Naive B cell (primary cell): ENCODE results near the gene TM9SF2. TPM values are rescaled to one million over a fixed set of nuclear protein-coding genes. Genes with fewer than 3 reads are reported as not detected.
"Not testable (repeated sequence)": the region's sequence is repeated elsewhere in the genome, so short reads cannot be mapped to it uniquely, and the experiment has no call there.

Source experiments
- ATAC-seq, 2 donors: fragments of 150-1000 bp; cut with Tn5 transposase; 2 replicates each; pipeline ENCODE4 v1.10.0; 2021; ENCODE audit warnings: low read depth in 2 of 2, mild to moderate bottlenecking in 2 of 2, moderate library complexity in 2 of 2
- DNase-seq: peaks from one replicate; pipeline ENCODE4 v3.0.0; 2022
- H3K27ac Mint-ChIP-seq, 6 donors: one replicate each; pipeline ENCODE4 v1.8.0; 2020 to 2022; ENCODE audit warnings: mild to moderate bottlenecking in 6 of 6, mixed read lengths in 6 of 6, moderate library complexity in 5 of 6, inconsistent platforms in 2 of 6
- H3K27me3 Mint-ChIP-seq, 3 donors: one replicate each; pipeline ENCODE4 v1.8.0; 2021 to 2022; ENCODE audit warnings: mixed read lengths in 3 of 3, mild to moderate bottlenecking in 1 of 3
- H3K36me3 Mint-ChIP-seq, 2 donors: one replicate each; pipeline ENCODE4 v1.8.0; 2020 to 2022; ENCODE audit warnings: mixed read lengths in 2 of 2, inconsistent platforms in 1 of 2, mild to moderate bottlenecking in 1 of 2
- H3K4me1 Mint-ChIP-seq, 3 donors: one replicate each; pipeline ENCODE4 v1.8.0; 2020 to 2022; ENCODE audit warnings: mixed read lengths in 3 of 3, inconsistent platforms in 1 of 3, mild to moderate bottlenecking in 1 of 3, moderate library complexity in 1 of 3
- H3K4me3 Mint-ChIP-seq, 8 donors: one replicate each; pipeline ENCODE4 v1.8.0; 2020 to 2022; ENCODE audit warnings: mild to moderate bottlenecking in 8 of 8, mixed read lengths in 8 of 8, moderate library complexity in 8 of 8, inconsistent platforms in 2 of 8
- H3K9me3 Mint-ChIP-seq, 7 donors: one replicate each; pipeline ENCODE4 v1.8.0; 2020 to 2022; ENCODE audit warnings: mixed read lengths in 7 of 7, mild to moderate bottlenecking in 5 of 7, inconsistent platforms in 2 of 7, moderate library complexity in 1 of 7
- polyA plus RNA-seq, 6 donors: library from polyadenylated mRNA; unstranded; fragments of 300-500 nt; fragmentation: Illumina TruSeq; gene quantifications; one replicate each; pipeline ENCODE4 v1.2.3, GENCODE V29; 2021; ENCODE audit warnings: low read depth in 6 of 6

TM9SF2 gene, protein sequence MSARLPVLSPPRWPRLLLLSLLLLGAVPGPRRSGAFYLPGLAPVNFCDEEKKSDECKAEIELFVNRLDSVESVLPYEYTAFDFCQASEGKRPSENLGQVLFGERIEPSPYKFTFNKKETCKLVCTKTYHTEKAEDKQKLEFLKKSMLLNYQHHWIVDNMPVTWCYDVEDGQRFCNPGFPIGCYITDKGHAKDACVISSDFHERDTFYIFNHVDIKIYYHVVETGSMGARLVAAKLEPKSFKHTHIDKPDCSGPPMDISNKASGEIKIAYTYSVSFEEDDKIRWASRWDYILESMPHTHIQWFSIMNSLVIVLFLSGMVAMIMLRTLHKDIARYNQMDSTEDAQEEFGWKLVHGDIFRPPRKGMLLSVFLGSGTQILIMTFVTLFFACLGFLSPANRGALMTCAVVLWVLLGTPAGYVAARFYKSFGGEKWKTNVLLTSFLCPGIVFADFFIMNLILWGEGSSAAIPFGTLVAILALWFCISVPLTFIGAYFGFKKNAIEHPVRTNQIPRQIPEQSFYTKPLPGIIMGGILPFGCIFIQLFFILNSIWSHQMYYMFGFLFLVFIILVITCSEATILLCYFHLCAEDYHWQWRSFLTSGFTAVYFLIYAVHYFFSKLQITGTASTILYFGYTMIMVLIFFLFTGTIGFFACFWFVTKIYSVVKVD
- 100 to 1,000 TPM in 1 of 6 donors, 10 to 100 TPM in 5; 60.7 to 140 (median 67.0) TPM for polyA plus RNA-seq

DNA sequence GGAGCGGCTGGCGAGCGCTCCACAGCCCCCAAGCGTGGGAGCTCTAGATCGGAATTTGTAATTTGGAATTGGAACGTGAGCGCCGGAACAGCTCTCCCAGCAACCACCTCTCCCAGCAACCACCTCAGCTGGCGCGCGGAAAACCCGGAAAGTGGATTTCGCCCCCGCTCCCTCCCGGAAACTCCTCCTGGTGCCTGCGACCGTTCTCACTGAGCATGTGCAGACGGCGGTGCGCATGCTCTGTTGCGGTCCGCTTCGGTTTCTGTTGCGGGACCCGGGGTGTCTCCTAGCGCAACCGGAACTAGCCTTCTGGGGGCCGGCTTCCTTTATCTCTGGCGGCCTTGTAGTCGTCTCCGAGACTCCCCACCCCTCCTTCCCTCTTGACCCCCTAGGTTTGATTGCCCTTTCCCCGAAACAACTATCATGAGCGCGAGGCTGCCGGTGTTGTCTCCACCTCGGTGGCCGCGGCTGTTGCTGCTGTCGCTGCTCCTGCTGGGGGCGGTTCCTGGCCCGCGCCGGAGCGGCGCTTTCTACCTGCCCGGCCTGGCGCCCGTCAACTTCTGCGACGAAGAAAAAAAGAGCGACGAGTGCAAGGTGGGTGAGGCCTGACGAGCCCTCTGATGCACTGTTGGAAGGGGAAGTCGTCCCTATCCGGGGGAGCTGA lies at the start of gene TM9SF2:
Gene TM9SF2 (plus strand): TSS at position 289 of the 664 bp plus-strand sequence. CDS start 135 bp downstream, at position 424.
- peak; percentile 59 to 62 for ATAC-seq
- Mint-ChIP-seq H3K9me3 (peaks cover 0 to 6% (median 0%) of the 10 kb centered on the region in 7 donors), H3K4me3 (peak within 1 kb of the TSS; percentile 97 to 100 (median 98)), H3K27me3 (no peaks in the 10 kb centered on the region), H3K36me3 (no peaks in the 10 kb centered on the region), H3K27ac (peak within 1 kb of the TSS; percentile 98 to 99 (median 98)), H3K4me1 (peaks cover 56 to 87% (median 68%) of the 10 kb centered on the region in 3 donors)
- DNase-seq = peak; percentile 96

DNA sequence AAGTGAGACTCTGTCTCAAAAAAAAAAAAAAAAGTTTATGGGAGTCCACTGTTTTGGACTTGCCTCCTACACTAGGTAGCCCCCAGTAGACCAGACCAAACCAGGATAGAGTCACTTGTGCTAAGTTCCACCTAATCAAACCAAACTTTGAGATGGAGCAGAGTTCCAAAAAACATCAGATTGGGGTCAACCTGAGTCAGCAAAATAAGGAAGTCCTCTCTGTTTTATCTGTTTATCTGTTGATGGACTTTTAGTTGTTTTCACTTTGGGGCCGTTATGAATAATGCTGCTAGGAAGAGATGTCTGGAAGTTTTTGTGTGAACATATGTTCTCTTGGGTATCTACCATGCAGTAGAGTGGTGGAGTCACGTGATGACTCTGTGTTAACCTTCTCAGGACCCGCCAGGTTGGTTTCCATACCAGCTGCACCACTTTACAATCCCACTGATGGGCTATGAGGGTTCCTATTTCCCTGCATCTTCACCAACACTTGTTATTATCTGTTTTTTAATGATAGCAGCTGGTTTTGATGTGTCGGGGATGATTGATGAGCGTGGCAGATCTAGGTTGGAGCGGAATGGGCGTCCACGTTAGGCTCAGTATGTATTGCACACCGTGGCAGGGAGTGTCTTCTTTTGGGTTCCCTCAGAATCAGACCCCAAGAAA lies 46.6 kb upstream of the TM9SF2 start:
- Mint-ChIP-seq H3K4me3 (no peak overlapping the region), H3K4me1 (no peaks in the 10 kb centered on the region), H3K27me3 (no peaks in the 10 kb centered on the region), H3K27ac (no peak overlapping the region), H3K9me3 (peaks cover 5 to 11% (median 7%) of the 10 kb centered on the region in 7 donors), H3K36me3 (peaks cover 6 to 8% of the 10 kb centered on the region in 2 donors)
- DNase-seq (no peak), ATAC-seq (no peak)

DNA sequence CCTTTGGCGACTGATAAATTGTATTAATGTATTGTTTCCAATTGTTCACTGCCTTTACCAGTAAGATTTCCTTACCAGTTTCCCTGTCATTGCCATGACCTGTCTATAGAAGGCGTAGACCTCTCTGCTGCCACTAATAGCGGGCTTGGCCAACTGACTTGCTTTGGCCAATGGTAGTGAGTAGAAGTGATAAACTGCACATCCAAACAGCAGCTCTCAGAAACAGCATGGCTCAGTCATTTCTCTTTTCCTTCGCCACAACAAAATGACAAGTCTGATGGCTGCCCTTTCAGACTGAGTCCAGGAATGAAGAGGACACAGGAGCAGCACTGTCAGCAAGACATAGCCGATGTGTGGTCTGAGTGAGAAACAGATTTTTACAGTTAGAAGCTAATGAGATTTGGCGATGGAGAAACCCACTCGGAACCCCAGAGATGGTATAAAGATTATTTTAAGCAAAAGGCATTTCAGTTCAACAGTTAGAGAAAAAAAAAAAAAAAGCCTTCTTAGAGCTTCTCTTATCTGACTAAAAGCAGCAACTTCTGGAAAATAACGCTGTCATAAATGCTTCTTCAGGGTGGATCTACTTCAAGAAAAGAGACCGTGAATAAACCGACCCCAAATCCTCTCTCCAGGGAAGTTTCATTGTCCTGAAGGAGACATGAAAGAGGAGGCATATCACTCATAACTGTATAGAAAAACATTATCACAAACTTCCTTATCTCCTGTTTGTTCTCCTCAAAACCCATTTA lies 42.0 kb upstream of the TM9SF2 start:
- H3K36me3 Mint-ChIP-seq = peaks cover 6 to 8% of the 10 kb centered on the region in 2 donors
- H3K27me3 Mint-ChIP-seq = no peaks in the 10 kb centered on the region
- ATAC-seq = no peak
- no peak overlapping the region for H3K27ac Mint-ChIP-seq
- H3K9me3 Mint-ChIP-seq = peaks cover 5 to 11% (median 7%) of the 10 kb centered on the region in 7 donors
- peaks cover 6 to 17% (median 12%) of the 10 kb centered on the region in 3 donors for H3K4me1 Mint-ChIP-seq
- H3K4me3 Mint-ChIP-seq = no peak overlapping the region
- no peak for DNase-seq

DNA sequence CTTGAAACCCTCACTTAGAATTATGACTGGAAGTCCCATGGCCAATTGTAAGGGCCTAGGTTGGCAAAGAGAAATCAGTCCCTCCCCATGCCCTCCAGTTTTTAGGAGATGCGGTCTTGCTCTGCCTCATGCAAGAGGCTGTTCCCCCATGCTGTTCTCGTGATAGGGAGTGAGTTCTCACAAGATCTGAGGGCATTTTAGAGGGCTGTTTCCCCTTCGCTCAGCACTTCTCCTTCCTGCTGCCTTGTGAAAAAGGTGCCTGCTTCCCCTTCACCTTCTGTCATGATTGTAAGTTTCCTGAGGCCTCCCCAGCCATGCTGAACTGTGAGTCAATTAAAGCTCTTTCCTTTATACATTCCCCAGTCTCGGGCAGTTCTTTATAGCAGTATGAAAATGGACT lies 40.5 kb upstream of the TM9SF2 start:
- H3K27me3 Mint-ChIP-seq, H3K9me3 Mint-ChIP-seq: not testable (repeated sequence)
- ATAC-seq = peak in 1 of 2 donors; percentile 51

DNA sequence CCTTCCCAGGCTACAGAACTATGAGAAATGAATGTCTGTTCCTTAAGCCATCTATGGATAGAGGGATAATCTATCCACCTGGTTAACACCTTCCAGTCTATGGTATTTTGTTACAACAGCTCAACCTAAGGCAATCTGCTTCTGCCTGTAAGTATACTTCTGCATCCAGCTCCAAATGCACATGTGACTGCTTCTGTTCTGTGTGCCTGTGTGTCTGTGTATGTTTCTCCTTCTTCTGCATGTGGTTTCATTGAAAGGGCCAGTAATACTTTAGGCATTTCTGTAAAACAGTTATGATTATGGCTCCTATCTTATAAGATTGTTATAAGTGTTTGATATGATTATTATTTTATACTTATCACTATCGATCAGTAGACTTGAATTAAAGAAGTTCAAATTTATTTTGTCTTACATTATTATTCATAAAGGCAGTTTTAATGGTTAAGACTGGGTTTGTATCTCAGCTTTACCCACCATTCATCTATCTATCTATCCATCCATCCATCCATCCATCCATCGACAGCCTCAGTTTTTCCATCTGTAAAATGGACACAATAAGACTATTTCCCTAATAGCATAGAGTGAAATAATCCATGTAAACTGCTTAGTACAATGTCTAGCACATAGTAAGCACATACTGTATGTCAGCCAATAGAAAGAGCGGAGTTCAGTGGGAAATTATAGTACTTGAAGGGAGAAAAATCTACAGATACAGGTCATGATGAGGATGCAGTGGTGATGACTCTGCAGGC lies 37.5 kb upstream of the TM9SF2 start:
- peaks cover 0 to 3% (median 2%) of the 10 kb centered on the region in 3 donors for H3K27me3 Mint-ChIP-seq
- DNase-seq (no peak), ATAC-seq (no peak)
- no peaks in the 10 kb centered on the region for H3K36me3 Mint-ChIP-seq
- H3K4me1 Mint-ChIP-seq = peaks cover 15 to 30% (median 24%) of the 10 kb centered on the region in 3 donors
- H3K27ac Mint-ChIP-seq = peak overlapping the region in 4 of 6 donors; percentile 70 to 95 (median 86)
- H3K4me3 Mint-ChIP-seq = peak overlapping the region in 3 of 8 donors; percentile 36 to 76 (median 71)
- no peaks in the 10 kb centered on the region for H3K9me3 Mint-ChIP-seq

More for the DNA sequence above, 40.5 kb upstream of the TM9SF2 start:
- Mint-ChIP-seq H3K27ac (peak overlapping the region in 5 of 6 donors; percentile 41 to 87 (median 80)), H3K4me1 (peaks cover 15 to 30% (median 24%) of the 10 kb centered on the region in 3 donors)
- not testable (repeated sequence) for DNase-seq, H3K36me3 Mint-ChIP-seq, H3K4me3 Mint-ChIP-seq

DNA sequence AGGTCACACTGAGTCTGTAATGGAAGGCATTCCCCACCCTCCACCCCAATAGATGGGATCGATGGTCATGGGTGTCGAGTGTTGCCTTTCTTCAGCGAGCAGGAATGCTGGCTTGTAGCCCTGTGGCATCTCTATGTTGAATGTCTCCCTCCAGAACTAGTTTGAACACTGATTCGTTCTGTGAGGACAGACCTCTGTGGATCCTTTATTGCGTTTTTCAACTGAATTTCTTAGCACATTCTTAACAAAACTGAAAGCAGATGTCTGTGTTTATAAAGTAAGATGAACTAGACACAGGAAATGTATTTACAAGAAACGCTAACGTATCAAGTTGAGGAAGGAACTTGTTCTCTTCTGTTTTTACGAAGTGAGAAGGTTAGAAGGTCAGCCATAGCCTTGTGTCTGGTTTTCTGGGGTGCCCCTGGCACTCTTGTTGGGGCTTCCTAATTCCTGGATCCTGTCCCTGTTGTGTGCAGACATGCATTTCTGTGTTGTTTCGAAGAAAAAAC lies 36.8 kb upstream of the TM9SF2 start:
- Mint-ChIP-seq H3K4me1 (peaks cover 15 to 30% (median 24%) of the 10 kb centered on the region in 3 donors), H3K9me3 (no peaks in the 10 kb centered on the region), H3K27me3 (peaks cover 4 to 10% (median 9%) of the 10 kb centered on the region in 3 donors), H3K27ac (peak overlapping the region; percentile 70 to 95 (median 88)), H3K4me3 (peak overlapping the region in 5 of 8 donors; percentile 26 to 80 (median 71)), H3K36me3 (no peaks in the 10 kb centered on the region)
- ATAC-seq (peak; percentile 41 to 59), DNase-seq (peak; percentile 7)

DNA sequence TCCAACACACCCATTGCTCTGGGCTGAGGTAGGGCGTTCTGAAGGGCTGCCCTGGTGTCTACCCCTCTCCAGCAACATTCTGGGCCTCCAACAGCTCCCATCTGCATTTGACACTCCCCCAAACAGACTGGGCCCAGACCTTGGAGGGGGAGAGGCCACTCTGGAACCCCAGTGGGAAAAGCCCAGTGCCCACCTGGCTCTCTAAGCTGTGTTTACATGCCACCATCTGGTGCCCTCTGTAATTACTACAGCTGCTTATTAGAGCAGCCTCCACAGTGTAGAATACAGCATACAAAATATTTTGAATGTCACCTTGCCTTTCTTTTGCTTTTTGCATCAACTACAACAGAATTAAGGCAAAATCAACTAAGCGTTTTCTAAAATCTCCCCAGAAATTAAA lies 35.8 kb upstream of the TM9SF2 start:
- Mint-ChIP-seq H3K36me3 (no peaks in the 10 kb centered on the region), H3K9me3 (no peaks in the 10 kb centered on the region), H3K27ac (peak overlapping the region in 5 of 6 donors; percentile 60 to 95 (median 82)), H3K27me3 (peaks cover 4 to 11% (median 9%) of the 10 kb centered on the region in 3 donors), H3K4me3 (peak overlapping the region in 3 of 8 donors; percentile 76 to 80 (median 78)), H3K4me1 (peaks cover 15 to 28% (median 24%) of the 10 kb centered on the region in 3 donors)
- ATAC-seq (no peak), DNase-seq (no peak)

DNA sequence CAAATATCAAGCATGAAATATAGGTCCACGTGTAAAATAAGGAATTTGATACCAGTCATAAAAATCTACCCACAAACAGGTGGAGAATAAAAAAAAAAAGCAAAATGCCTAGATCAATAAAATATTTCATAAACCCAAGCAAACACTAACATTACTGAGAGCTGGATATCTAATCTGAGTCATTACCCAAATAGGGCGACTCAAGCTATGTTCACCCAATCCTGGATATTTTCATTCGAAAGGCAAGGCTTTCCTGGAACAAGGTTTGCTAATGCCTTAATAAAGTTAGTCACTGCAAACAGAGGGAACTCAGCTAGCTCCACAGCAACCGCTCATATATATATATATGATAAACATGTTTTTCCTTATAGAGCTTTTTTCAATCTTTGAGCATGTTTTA lies 33.5 kb upstream of the TM9SF2 start:
- Mint-ChIP-seq H3K27me3 (peaks cover 4 to 21% (median 15%) of the 10 kb centered on the region in 3 donors), H3K27ac (no peak overlapping the region), H3K4me1 (peaks cover 9 to 18% (median 16%) of the 10 kb centered on the region in 3 donors), H3K36me3 (no peaks in the 10 kb centered on the region), H3K9me3 (peaks cover 0 to 4% (median 0%) of the 10 kb centered on the region in 7 donors), H3K4me3 (no peak overlapping the region)
- DNase-seq (no peak), ATAC-seq (no peak)

DNA sequence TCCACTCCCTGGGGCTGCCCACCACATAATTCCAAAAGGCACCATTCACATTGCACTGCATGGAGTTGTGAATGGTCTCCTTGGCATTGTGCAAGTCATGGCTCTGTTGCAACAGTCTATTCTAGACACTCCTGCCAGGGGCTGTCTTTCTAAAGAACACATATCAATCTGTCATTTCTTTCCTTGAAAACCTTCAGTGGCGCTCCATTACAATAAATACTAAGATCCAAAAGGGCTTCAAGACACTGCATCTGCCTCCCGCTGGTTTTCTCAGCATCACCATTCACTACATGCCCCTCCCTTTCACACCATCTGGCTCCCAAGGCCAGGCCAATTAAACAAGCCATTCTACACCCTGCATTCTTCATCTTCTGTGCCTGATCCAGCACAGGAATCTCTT lies 32.2 kb upstream of the TM9SF2 start:
- H3K36me3 Mint-ChIP-seq = no peaks in the 10 kb centered on the region
- ATAC-seq = no peak
- H3K27ac Mint-ChIP-seq = no peak overlapping the region
- H3K9me3 Mint-ChIP-seq = peaks cover 0 to 4% (median 0%) of the 10 kb centered on the region in 7 donors
- H3K4me1 Mint-ChIP-seq = peaks cover 9 to 16% (median 15%) of the 10 kb centered on the region in 3 donors
- no peak overlapping the region for H3K4me3 Mint-ChIP-seq
- peaks cover 4 to 21% (median 15%) of the 10 kb centered on the region in 3 donors for H3K27me3 Mint-ChIP-seq
- DNase-seq = no peak

DNA sequence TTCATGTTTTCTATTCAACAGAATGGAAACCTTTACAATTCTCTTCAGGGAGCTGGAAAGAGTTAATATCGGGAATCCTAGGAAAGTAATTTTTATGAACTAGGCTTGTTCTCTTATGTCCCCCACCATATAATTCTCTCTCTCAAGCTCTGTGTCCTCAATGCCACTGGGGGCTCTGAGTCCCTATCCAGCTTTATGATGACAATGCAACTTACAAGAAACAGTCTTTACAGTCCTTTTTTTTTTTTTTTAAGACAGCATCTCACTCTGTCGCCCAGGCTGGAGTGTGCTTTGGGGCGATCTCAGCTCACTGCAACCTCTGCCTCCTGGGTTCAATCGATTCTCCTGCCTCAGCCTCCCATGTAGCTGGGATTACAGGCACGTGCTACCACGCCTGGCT lies 31.2 kb upstream of the TM9SF2 start:
- H3K36me3 Mint-ChIP-seq = no peaks in the 10 kb centered on the region
- H3K27ac Mint-ChIP-seq = no peak overlapping the region
- DNase-seq = no peak
- peaks cover 0 to 4% (median 0%) of the 10 kb centered on the region in 7 donors for H3K9me3 Mint-ChIP-seq
- H3K4me3 Mint-ChIP-seq = no peak overlapping the region
- no peak for ATAC-seq
- peaks cover 1 to 6% (median 5%) of the 10 kb centered on the region in 3 donors for H3K4me1 Mint-ChIP-seq
- H3K27me3 Mint-ChIP-seq = peaks cover 4 to 21% (median 15%) of the 10 kb centered on the region in 3 donors

DNA sequence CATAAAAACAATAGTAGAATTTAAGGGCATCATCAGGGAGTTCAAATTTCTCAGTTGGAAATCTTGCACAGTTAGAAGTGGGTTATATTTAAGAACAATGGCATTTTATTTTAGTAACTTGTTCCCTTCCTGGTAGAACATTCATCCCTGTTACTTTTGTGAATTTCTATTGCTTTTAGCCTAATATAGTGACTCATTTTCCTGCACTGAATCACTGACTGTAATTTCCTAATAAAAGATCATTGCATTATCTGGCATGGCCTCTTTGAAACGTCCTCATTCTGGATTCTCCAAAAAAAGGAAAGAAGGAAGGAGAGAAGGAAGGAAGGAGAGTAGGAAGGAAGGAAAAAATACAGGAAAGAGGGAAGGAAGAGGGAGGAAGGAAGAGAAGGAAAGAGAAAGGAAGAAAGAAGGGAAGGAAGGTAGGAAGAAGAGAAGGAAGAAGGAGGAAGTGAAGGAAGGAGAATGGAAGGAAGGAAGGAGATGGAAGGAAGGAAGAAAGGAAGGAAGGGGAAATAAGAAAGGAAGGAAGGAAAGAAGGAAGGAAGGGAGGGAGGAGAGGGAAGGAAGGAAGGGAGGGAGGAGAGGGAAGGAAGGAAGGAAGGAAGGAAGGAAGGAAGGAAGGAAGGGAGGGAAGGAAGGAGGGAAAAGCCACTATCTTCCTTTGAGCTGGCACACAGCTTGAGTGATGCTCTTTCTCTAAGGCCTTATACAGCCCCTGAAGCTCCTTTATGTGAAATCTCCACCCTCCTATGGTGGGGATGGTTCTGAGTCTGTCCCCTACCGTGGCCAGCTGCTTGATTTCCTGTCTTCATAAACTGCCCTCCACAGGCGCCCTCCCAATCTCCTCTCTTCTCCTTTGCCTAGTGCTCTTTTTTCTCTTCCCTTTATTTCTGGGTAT lies 29.8 kb upstream of the TM9SF2 start:
- Mint-ChIP-seq H3K9me3 (peaks cover 0 to 4% (median 0%) of the 10 kb centered on the region in 7 donors), H3K27me3 (peaks cover 4 to 21% (median 15%) of the 10 kb centered on the region in 3 donors), H3K27ac (no peak overlapping the region), H3K4me1 (peaks cover 0 to 2% (median 0%) of the 10 kb centered on the region in 3 donors), H3K4me3 (no peak overlapping the region), H3K36me3 (no peaks in the 10 kb centered on the region)
- DNase-seq (no peak), ATAC-seq (no peak)
